HG02759 (cell line): ENCODE data around the gene OR9A2.
"Not testable (repeated sequence)": the region's sequence is repeated elsewhere in the genome, so short reads cannot be mapped to it uniquely, and the experiment has no call there.

Source experiments
- ATAC-seq: cut with Tn5 transposase; IDR thresholded peaks from one replicate; pipeline ENCODE4 v1.9.1; 2021; ENCODE audit warnings: mild to moderate bottlenecking, moderate library complexity; ENCODE audit not compliant: unreplicated experiment

OR9A2 gene

DNA sequence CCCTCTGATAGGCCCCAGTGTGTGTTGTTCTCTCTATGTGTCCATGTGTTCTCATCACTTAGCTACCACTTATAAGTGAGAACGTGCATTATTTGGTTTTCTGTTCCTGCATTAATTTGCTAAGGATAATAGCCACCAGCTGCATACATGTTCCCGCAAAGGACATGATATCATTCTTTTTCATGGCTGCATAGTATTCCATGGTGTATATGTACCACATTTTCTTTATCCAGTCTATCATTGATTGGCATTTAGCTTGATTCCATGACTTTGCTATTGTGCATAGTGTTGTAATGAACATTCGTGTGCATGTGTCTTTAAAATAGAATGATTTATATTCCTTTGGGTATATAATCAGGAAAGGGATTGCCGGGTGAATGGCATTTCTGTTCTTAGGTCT lies 48.5 kb downstream of the OR9A2 start:
- not testable (repeated sequence) for ATAC-seq
